ENCODE measurements around the gene RD3L. TPM values are rescaled to one million over a fixed set of nuclear protein-coding genes. Genes with fewer than 3 reads are reported as not detected.

The RD3L gene
- total and polyA plus RNA-seq, 10 of the 15 experiments (the other 5 are each of a cell fraction or from before 2014, with no cell fraction given), result not detected

DNA sequence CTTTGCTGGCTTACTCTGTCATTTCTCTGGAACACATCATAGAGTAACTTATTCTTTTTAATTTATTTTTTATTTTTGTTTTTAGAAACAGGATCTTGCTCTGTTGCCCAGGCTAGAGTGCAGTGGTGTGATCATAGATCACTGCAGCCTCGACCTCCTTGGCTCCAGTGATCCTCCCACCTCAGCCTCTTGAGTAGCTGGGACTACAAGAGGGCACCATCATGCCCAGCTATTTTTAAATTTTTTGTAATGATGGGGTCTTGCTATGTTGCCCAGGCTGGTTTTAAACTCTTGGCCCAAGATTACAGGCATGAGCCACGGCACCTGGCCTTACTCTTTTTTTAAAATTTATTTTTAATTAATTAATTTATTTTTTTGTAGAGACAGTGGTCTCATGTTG is 32.2 kb upstream of the RD3L start:
- BruUV-seq (replicated peaks), result no TSS peak
- intact Hi-C loops (cut with micrococcal nuclease; ENCODE audit: unreplicated experiment), result no loop called here

More for the DNA sequence above, 32.2 kb upstream of the RD3L start:
- no peaks in the 10 kb centered on the region for H3K9me3 ChIP-seq (replicated peaks; ENCODE audit: control insufficient read depth, insufficient read depth, low read length)
- in situ Hi-C loops (cut with MboI), result no loop called here
- FAIRE-seq (no peak), DNase-seq (ENCODE audit: low read depth, low spot score) (no peak), ATAC-seq (no peak)
- no peak overlapping the region for H2AFZ ChIP-seq (ENCODE audit: control insufficient read depth, low read depth, low read length)
- ChIA-PET POLR2A (no interaction called here), CTCF (interaction anchor here (0.6 to 4.6 kb wide), 2 partner anchors 64 to 166 kb away, joined by 3 to 16 read pairs; no protein-coding TSS in a partner anchor), SMC1A (ENCODE audit: uncharacterized antibody, unreplicated experiment) (no interaction called here), RAD21 (ENCODE audit: unreplicated experiment) (no interaction called here)
- H3K4me3 ChIP-seq, result no peak overlapping the region
- no peaks in the 10 kb centered on the region for H3K4me1 ChIP-seq (ENCODE audit: control insufficient read depth, insufficient read depth, low read length)
- H3K4me2 ChIP-seq (ENCODE audit: control insufficient read depth, insufficient read depth), result no peak overlapping the region
- H4K20me1 ChIP-seq (ENCODE audit: control insufficient read depth, insufficient read depth), result no peaks in the 10 kb centered on the region
- H3K9ac ChIP-seq (ENCODE audit: control insufficient read depth, insufficient read depth, low read length), result no peak overlapping the region
- no peaks in the 10 kb centered on the region for H3K27me3 ChIP-seq (replicated peaks in 1 of 2; ENCODE audit: control insufficient read depth in 2 of 2, insufficient read depth in 2 of 2, low read length in 1 of 2)
- no peak overlapping the region for H3K27ac ChIP-seq (ENCODE audit: control insufficient read depth, insufficient read depth)
- no peaks in the 10 kb centered on the region for H3K79me2 ChIP-seq (ENCODE audit: control insufficient read depth, insufficient read depth, low read length)
- no peaks in the 10 kb centered on the region for H3K36me3 ChIP-seq (ENCODE audit: control insufficient read depth in 2 of 2, insufficient read depth in 2 of 2, low read length in 1 of 2)
- WGBS (ENCODE audit: insufficient coverage, insufficient replicate concordance, low lambda C conversion rate, missing lambda C conversion rate), result 0% methylated on average over 2 of the region's 2 CpGs
- TF ChIP-seq POLR2AphosphoS2 (IDR thresholded peaks at IDR 0.05; ENCODE audit: low read depth, low read length) (no peak), HSF1 (IDR thresholded peaks at IDR 0.05; ENCODE audit: low read depth, low read length) (no peak), NR2C1 (IDR thresholded peaks at IDR 0.05) (no peak), JUNB (IDR thresholded peaks at IDR 0.05) (no peak), IKZF1 (conservative IDR thresholded peaks at IDR 0.05) (no peak), IRF3 (IDR thresholded peaks at IDR 0.05) (no peak), RAD21 (IDR thresholded peaks at IDR 0.05; ENCODE audit: insufficient read depth, low read depth, low read length) (no peak), TCF7 (IDR thresholded peaks at IDR 0.05; ENCODE audit: borderline replicate concordance) (no peak), MYC (IDR thresholded peaks at IDR 0.05; ENCODE audit: insufficient read depth, insufficient read length, insufficient replicate concordance, low read length, severe bottlenecking) (no peak), SREBF2 (IDR thresholded peaks at IDR 0.05; ENCODE audit: low read length) (no peak), POLR2A (IDR thresholded peaks at IDR 0.05; ENCODE audit: low read depth, low read length) (no peak), PML (IDR thresholded peaks at IDR 0.05; ENCODE audit: low read length) (no peak), BCL11A (IDR thresholded peaks at IDR 0.05; ENCODE audit: low read depth, low read length) (no peak), DPF2 (IDR thresholded peaks at IDR 0.05) (no peak), CBX5 (IDR thresholded peaks at IDR 0.05; ENCODE audit: low read depth) (no peak)
- TF ChIP-seq, protein P1, sequence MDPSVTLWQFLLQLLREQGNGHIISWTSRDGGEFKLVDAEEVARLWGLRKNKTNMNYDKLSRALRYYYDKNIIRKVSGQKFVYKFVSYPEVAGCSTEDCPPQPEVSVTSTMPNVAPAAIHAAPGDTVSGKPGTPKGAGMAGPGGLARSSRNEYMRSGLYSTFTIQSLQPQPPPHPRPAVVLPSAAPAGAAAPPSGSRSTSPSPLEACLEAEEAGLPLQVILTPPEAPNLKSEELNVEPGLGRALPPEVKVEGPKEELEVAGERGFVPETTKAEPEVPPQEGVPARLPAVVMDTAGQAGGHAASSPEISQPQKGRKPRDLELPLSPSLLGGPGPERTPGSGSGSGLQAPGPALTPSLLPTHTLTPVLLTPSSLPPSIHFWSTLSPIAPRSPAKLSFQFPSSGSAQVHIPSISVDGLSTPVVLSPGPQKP (IDR thresholded peaks at IDR 0.05; ENCODE audit: low read depth, low read length), result no peak
